ENCODE data around the gene A3GALT2. TPM values are rescaled to one million over a fixed set of nuclear protein-coding genes. Genes with fewer than 3 reads are reported as not detected.

Gene A3GALT2
- total and polyA plus RNA-seq, 9 of the 15 experiments (the other 6 are each of a cell fraction or from before 2014, with no cell fraction given): not detected

DNA sequence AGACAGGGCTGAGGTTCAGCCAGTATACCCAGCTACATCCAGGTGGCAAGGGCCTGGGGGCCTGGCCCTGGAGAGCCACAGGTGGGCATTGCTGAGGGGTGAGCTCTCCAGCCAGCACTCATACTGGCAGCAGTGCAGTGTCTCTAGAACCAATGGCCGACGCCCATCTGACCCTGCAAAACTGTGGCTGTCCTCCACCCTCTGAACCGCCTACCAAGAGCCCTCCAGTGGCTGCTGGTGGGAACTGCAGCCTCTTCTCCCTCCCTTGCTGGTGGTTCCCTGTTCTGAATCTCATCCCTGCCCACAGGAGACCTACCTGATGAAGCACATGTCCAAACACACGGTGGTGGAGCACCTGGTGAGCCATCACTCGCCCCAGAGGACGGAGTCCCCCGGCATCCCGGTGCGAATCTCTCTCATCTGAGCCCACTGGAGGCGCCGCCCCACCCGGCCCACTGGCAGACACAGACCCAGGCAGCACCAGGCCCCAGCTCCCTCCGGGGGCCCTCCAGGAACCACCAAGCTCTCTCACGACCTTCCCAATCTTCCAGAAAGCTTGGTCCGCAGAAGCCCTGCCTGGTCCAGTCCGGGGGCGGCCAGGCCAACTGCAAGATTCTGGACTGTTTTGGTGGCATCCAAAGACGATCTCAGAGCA, 22.1 kb downstream of the A3GALT2 start (continued):
- TF ChIP-seq, protein P1, sequence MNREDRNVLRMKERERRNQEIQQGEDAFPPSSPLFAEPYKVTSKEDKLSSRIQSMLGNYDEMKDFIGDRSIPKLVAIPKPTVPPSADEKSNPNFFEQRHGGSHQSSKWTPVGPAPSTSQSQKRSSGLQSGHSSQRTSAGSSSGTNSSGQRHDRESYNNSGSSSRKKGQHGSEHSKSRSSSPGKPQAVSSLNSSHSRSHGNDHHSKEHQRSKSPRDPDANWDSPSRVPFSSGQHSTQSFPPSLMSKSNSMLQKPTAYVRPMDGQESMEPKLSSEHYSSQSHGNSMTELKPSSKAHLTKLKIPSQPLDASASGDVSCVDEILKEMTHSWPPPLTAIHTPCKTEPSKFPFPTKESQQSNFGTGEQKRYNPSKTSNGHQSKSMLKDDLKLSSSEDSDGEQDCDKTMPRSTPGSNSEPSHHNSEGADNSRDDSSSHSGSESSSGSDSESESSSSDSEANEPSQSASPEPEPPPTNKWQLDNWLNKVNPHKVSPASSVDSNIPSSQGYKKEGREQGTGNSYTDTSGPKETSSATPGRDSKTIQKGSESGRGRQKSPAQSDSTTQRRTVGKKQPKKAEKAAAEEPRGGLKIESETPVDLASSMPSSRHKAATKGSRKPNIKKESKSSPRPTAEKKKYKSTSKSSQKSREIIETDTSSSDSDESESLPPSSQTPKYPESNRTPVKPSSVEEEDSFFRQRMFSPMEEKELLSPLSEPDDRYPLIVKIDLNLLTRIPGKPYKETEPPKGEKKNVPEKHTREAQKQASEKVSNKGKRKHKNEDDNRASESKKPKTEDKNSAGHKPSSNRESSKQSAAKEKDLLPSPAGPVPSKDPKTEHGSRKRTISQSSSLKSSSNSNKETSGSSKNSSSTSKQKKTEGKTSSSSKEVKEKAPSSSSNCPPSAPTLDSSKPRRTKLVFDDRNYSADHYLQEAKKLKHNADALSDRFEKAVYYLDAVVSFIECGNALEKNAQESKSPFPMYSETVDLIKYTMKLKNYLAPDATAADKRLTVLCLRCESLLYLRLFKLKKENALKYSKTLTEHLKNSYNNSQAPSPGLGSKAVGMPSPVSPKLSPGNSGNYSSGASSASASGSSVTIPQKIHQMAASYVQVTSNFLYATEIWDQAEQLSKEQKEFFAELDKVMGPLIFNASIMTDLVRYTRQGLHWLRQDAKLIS (CRISPR knock-in tag; IDR thresholded peaks at IDR 0.05): no peak
- TF ChIP-seq, protein P2, sequence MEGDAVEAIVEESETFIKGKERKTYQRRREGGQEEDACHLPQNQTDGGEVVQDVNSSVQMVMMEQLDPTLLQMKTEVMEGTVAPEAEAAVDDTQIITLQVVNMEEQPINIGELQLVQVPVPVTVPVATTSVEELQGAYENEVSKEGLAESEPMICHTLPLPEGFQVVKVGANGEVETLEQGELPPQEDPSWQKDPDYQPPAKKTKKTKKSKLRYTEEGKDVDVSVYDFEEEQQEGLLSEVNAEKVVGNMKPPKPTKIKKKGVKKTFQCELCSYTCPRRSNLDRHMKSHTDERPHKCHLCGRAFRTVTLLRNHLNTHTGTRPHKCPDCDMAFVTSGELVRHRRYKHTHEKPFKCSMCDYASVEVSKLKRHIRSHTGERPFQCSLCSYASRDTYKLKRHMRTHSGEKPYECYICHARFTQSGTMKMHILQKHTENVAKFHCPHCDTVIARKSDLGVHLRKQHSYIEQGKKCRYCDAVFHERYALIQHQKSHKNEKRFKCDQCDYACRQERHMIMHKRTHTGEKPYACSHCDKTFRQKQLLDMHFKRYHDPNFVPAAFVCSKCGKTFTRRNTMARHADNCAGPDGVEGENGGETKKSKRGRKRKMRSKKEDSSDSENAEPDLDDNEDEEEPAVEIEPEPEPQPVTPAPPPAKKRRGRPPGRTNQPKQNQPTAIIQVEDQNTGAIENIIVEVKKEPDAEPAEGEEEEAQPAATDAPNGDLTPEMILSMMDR (IDR thresholded peaks at IDR 0.05 in 2 of 3, conservative IDR thresholded peaks at IDR 0.05 in 1 of 3; ENCODE audit: insufficient read depth in 2 of 3, low read depth in 1 of 3, low read length in 3 of 3): peak; percentile 87 to 91 (median 90)
- no peak for TF ChIP-seq ATF7 (IDR thresholded peaks at IDR 0.05)
- TF ChIP-seq, protein P3, sequence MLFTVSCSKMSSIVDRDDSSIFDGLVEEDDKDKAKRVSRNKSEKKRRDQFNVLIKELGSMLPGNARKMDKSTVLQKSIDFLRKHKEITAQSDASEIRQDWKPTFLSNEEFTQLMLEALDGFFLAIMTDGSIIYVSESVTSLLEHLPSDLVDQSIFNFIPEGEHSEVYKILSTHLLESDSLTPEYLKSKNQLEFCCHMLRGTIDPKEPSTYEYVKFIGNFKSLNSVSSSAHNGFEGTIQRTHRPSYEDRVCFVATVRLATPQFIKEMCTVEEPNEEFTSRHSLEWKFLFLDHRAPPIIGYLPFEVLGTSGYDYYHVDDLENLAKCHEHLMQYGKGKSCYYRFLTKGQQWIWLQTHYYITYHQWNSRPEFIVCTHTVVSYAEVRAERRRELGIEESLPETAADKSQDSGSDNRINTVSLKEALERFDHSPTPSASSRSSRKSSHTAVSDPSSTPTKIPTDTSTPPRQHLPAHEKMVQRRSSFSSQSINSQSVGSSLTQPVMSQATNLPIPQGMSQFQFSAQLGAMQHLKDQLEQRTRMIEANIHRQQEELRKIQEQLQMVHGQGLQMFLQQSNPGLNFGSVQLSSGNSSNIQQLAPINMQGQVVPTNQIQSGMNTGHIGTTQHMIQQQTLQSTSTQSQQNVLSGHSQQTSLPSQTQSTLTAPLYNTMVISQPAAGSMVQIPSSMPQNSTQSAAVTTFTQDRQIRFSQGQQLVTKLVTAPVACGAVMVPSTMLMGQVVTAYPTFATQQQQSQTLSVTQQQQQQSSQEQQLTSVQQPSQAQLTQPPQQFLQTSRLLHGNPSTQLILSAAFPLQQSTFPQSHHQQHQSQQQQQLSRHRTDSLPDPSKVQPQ (CRISPR knock-in tag; IDR thresholded peaks at IDR 0.05; ENCODE audit: borderline replicate concordance): no peak
- no peak for TF ChIP-seq ZNF785 (CRISPR knock-in tag; IDR thresholded peaks at IDR 0.05)
- no peak for TF ChIP-seq ETV6 (IDR thresholded peaks at IDR 0.05; ENCODE audit: borderline replicate concordance in 1 of 2, low read depth in 2 of 2, low read length in 1 of 2)
- TF ChIP-seq ETV6 (CRISPR knock-in tag; IDR thresholded peaks at IDR 0.05; ENCODE audit: borderline replicate concordance): no peak
- TF ChIP-seq, protein P4, sequence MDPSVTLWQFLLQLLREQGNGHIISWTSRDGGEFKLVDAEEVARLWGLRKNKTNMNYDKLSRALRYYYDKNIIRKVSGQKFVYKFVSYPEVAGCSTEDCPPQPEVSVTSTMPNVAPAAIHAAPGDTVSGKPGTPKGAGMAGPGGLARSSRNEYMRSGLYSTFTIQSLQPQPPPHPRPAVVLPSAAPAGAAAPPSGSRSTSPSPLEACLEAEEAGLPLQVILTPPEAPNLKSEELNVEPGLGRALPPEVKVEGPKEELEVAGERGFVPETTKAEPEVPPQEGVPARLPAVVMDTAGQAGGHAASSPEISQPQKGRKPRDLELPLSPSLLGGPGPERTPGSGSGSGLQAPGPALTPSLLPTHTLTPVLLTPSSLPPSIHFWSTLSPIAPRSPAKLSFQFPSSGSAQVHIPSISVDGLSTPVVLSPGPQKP (CRISPR knock-in tag; IDR thresholded peaks at IDR 0.05): no peak
- no peak for TF ChIP-seq ZNF263 (CRISPR knock-in tag; IDR thresholded peaks at IDR 0.05; ENCODE audit: borderline replicate concordance)
- no peak for TF ChIP-seq ZNF224 (CRISPR knock-in tag; IDR thresholded peaks at IDR 0.05)
- TF ChIP-seq, protein P5, sequence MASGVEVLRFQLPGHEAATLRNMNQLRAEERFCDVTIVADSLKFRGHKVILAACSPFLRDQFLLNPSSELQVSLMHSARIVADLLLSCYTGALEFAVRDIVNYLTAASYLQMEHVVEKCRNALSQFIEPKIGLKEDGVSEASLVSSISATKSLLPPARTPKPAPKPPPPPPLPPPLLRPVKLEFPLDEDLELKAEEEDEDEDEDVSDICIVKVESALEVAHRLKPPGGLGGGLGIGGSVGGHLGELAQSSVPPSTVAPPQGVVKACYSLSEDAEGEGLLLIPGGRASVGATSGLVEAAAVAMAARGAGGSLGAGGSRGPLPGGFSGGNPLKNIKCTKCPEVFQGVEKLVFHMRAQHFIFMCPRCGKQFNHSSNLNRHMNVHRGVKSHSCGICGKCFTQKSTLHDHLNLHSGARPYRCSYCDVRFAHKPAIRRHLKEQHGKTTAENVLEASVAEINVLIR (CRISPR knock-in tag; IDR thresholded peaks at IDR 0.05): no peak
